Measurements from ENCODE around the gene ZRANB1.
A peak's percentile ranks its signal among the peaks of the same experiment; 100 is the strongest.

DNA sequence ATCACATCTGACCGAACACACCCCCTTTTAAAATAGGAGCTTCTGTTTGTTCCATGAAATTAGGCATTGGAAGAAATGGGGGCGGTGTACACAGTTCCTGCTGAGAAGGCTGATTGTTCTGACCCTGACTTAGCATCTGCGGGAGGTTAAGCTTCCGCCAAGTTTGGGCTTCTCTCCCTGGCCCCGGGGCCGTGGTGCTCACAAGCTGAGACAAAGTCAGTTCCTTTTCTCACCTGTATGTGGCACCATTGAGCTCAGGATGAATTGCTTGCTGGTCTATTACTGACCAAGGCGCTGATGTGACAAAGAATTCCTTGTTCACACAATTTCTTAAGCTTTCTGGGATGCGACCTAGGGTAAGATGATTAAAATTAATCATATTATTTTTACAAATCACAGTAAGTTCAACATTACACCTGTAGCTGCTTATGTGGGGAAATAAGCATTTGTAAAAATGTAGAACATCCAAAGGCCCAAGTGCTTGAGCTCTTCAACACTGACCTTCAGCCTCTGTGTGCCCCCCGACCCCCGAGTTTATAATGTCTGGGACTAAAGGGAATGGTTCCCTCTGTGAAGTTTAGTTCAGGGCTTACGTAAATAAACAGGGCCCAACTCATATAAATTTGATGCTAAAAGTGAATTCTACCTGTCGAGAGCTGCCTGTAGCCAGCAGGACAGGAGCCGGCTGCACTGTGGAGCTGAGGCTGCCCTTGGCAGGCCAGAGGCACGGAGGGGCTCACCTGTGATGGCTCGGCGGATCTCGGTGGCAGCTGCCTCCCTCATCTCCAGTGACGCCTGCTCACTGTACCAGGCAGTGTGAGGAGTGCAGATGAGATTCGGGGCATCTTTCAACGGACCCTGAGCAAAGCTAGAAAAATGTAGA, 50.8 kb downstream of the ZRANB1 start:
- TF ChIP-seq EZH2 (IDR thresholded peaks at IDR 0.05) = no peak
- TF ChIP-seq CTCF (IDR thresholded peaks at IDR 0.05) = peak; percentile 65
- no peak for TF ChIP-seq EZH2phosphoT487 (IDR thresholded peaks at IDR 0.05)

Measured in neural progenitor cell (in vitro differentiated cells).